ENCODE results near the gene DUSP18. TPM values are rescaled to one million over a fixed set of nuclear protein-coding genes. Genes with fewer than 3 reads are reported as not detected.

DUSP18 gene
- total RNA-seq, 2 donors from 2014 or later, result 1.8 to 4.9 TPM

DNA sequence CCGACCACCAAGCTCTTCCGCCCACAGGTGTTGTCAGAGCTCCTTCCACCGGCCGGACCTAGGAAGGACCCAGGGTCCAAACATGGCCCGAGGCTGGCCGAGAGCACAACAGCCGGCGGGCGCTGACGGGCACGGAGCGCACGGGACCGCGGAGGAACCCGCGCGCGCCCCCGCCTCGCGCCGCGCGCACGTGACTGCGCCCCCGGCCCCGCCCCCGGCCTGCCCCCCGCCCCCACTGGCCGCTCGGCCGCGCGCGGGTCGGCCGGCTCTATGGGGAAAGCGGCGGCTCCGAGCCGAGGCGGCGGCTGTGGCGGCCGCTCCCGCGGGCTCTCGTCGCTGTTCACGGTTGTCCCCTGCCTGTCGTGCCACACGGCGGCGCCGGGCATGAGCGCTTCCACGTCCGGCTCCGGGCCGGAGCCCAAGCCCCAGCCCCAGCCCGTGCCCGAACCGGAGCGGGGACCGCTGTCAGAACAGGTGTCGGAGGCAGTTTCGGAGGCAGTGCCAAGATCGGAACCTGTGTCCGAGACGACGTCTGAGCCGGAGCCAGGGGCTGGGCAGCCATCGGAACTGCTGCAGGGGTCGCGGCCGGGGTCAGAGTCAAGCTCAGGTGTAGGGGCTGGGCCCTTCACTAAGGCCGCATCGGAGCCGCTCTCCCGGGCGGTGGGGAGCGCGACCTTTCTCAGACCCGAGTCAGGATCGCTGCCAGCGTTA is 27.1 kb upstream of the DUSP18 start, which contains the start of gene OSBP2:
Gene OSBP2, plus strand, starts transcription at position 235 of the 711 bp plus-strand sequence. Its CDS starts 36 bp downstream, at position 271.
- Histone ChIP-seq H3K27me3 (no peaks in the 10 kb centered on the region), H3K4me1 (peaks cover 0 to 15% of the 10 kb centered on the region in 2 donors), H3K27ac (peak within 1 kb of the TSS; percentile 65 to 67), H3K9me3 (no peaks in the 10 kb centered on the region), H3K36me3 (no peaks in the 10 kb centered on the region), H3K4me3 (peak within 1 kb of the TSS; percentile 55 to 65)
- TF ChIP-seq, protein P1, sequence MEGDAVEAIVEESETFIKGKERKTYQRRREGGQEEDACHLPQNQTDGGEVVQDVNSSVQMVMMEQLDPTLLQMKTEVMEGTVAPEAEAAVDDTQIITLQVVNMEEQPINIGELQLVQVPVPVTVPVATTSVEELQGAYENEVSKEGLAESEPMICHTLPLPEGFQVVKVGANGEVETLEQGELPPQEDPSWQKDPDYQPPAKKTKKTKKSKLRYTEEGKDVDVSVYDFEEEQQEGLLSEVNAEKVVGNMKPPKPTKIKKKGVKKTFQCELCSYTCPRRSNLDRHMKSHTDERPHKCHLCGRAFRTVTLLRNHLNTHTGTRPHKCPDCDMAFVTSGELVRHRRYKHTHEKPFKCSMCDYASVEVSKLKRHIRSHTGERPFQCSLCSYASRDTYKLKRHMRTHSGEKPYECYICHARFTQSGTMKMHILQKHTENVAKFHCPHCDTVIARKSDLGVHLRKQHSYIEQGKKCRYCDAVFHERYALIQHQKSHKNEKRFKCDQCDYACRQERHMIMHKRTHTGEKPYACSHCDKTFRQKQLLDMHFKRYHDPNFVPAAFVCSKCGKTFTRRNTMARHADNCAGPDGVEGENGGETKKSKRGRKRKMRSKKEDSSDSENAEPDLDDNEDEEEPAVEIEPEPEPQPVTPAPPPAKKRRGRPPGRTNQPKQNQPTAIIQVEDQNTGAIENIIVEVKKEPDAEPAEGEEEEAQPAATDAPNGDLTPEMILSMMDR (IDR thresholded peaks at IDR 0.05), result no peak
- DNase-seq (ENCODE audit: low spot score), result no peak

DNA sequence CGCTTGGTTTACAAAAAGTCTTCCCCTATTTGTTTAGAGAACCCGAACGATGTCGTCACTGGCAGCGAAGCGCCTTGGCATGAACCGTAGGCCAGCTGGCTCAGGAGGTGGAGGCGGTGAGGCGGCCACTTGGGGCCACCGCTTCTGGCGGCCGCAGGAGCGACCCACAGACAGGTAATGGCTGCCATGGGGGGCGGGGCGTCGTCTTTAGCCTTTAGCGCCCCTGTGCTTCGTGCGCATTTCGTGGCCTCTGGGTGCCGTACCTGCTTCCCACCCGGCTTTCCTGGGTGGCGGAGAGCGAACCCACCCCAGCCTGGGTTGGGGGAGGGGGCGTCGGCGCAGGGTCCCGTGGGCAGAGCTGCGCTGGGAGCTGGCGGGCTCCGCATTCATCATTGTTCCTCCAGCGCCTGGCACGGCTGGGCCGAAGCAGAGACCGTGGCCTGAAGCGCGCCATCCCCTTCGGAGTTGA is 26.5 kb upstream of the DUSP18 start:
- H3K36me3 ChIP-seq, result no peaks in the 10 kb centered on the region
- H3K4me3 ChIP-seq, result peak overlapping the region; percentile 52 to 55
- peak overlapping the region; percentile 65 for H3K27ac ChIP-seq
- peaks cover 0 to 15% of the 10 kb centered on the region in 2 donors for H3K4me1 ChIP-seq
- TF ChIP-seq, protein P1 (IDR thresholded peaks at IDR 0.05), result no peak
- no peaks in the 10 kb centered on the region for H3K27me3 ChIP-seq
- H3K9me3 ChIP-seq, result no peaks in the 10 kb centered on the region
- no peak for DNase-seq (ENCODE audit: low spot score)

DNA sequence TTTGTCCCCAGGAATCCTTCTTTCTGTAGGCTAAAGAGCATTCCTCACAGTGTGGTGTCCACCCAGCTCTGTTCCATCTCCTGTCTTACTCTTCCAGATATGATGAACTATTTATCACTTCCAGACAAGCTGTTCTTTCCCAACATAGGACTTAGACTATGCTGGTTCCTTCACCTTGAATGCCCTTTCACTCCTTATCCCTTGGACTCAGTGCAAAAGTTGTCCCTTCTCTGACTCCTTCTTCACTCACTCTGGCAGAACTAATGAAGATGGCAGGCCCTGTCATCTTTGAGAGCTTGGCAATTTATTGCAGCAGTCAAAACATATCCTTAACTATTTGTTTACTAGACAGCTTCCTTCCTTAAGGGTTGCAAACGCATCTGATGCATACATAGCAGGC is 23.5 kb upstream of the DUSP18 start:
- Histone ChIP-seq H3K9me3 (no peaks in the 10 kb centered on the region), H3K4me3 (no peak overlapping the region), H3K27me3 (no peaks in the 10 kb centered on the region), H3K4me1 (peaks cover 0 to 15% of the 10 kb centered on the region in 2 donors), H3K36me3 (no peaks in the 10 kb centered on the region), H3K27ac (no peak overlapping the region)
- TF ChIP-seq, protein P1 (IDR thresholded peaks at IDR 0.05), result no peak
- no peak for DNase-seq (ENCODE audit: low spot score)

DNA sequence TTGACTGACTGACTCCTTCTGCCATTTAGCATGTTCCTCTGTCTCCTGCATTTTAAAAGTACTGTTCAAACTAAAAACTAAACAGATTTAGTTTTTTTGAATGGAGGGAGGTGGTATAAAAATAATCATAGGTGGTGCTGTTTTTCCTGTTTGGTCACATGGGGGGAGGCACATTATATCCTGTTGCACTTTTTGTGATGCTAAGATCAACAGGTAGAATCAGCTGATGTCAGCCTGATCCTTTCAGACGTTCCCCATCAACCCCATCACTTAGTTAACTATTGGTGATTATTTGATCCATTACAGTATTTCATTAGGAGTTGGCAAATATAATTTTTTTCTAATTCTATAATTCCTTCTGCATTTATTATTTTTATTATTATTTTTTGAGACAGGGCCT is 21.9 kb upstream of the DUSP18 start:
- TF ChIP-seq, protein P1 (IDR thresholded peaks at IDR 0.05), result no peak
- H3K9me3 ChIP-seq, result no peaks in the 10 kb centered on the region
- no peak overlapping the region for H3K27ac ChIP-seq
- H3K4me3 ChIP-seq, result no peak overlapping the region
- DNase-seq (ENCODE audit: low spot score), result no peak
- H3K36me3 ChIP-seq, result no peaks in the 10 kb centered on the region
- no peaks in the 10 kb centered on the region for H3K27me3 ChIP-seq
- peaks cover 0 to 6% of the 10 kb centered on the region in 2 donors for H3K4me1 ChIP-seq

- H3K27ac ChIP-seq, result no peak overlapping the region
- TF ChIP-seq, protein P1 (IDR thresholded peaks at IDR 0.05), result no peak
Measured at GRCh38 chr22:30687358-30687757, 19.7 kb upstream of the DUSP18 start.

More at GRCh38 chr22:30687358-30687757, 19.7 kb upstream of the DUSP18 start:
- Histone ChIP-seq H3K9me3 (no peaks in the 10 kb centered on the region), H3K4me3 (no peak overlapping the region), H3K27me3 (no peaks in the 10 kb centered on the region), H3K4me1 (no peaks in the 10 kb centered on the region), H3K36me3 (no peaks in the 10 kb centered on the region)
- no peak for DNase-seq (ENCODE audit: low spot score)

All from right atrium auricular region (tissue), 2 donors.